Prostate gland (tissue), 2 donors: ENCODE data around the gene MYH6. TPM values are rescaled to one million over a fixed set of nuclear protein-coding genes. Genes with fewer than 3 reads are reported as not detected.
"Not testable (repeated sequence)": the region's sequence is repeated elsewhere in the genome, so short reads cannot be mapped to it uniquely, and the experiment has no call there.

Source experiments
- DNase-seq: peaks from one replicate; pipeline ENCODE4 v3.0.0-alpha.2; 2019; ENCODE audit warnings: low spot score
- H3K27ac ChIP-seq, 2 donors: fragments of 200-600 bp; sonication (generic); 2 replicates each; pipeline ENCODE4 v1.5.1; 2017 to 2019
- H3K27me3 ChIP-seq: fragments of 200-600 bp; sonication (generic); replicated peaks from 2 replicates; pipeline ENCODE4 v1.5.1; 2019; ENCODE audit not compliant: insufficient read depth
- H3K36me3 ChIP-seq, 2 donors: fragments of 200-600 bp; sonication (generic); 1 replicate in 1 of 2; 2 replicates in 1 of 2; pipeline versions ENCODE4 v1.5.1 to v1.8.1; 2017 to 2019
- H3K4me1 ChIP-seq: fragments of 200-600 bp; sonication (generic); replicated peaks from 2 replicates; pipeline ENCODE4 v1.5.1; 2019
- H3K4me3 ChIP-seq, 2 donors: fragments of 200-600 bp; sonication (generic); 2 replicates each; pipeline ENCODE4 v1.5.1; 2017 to 2019
- H3K9me3 ChIP-seq: fragments of 200-600 bp; sonication (generic); 2 replicates; pipeline ENCODE4 v1.5.1; 2017
- CTCF ChIP-seq, 4 experiments: fragments of 200-600 bp in 2 of 4; fragments of 450-650 bp in 2 of 4; sonication (generic) in 2 of 4; IDR thresholded peaks; 1 replicate in 3 of 4; 2 replicates in 1 of 4; pipeline ENCODE4 v1.5.1; 2016 to 2019; ENCODE audit warnings: antibody characterized with exemption in 4 of 4, mild to moderate bottlenecking in 2 of 4, moderate library complexity in 2 of 4
- POLR2A ChIP-seq: fragments of 450-650 bp; IDR thresholded peaks from one replicate; pipeline ENCODE4 v1.6.1; 2016; ENCODE audit warnings: antibody characterized with exemption, mild to moderate bottlenecking
- POLR2AphosphoS5 ChIP-seq: sonication (generic); formaldehyde crosslinking; IDR thresholded peaks from one replicate; pipeline ENCODE4 v1.6.1; 2017; ENCODE audit warnings: antibody characterized with exemption
- WGBS: methylation state at CpG from one replicate; pipeline ENCODE4 v1.1.5; 2018; 5-methylcytosine and 5-hydroxymethylcytosine counted together
- intact Hi-C: fragments of 100-400 bp; cut with DNase I; formaldehyde crosslinking; loops from one replicate; pipeline ENCODE4 v1.14.2; 2022
- total RNA-seq, 2 donors: library from RNA; depleted of rRNA; stranded (reverse); fragments of >200 nt; gene quantifications; one replicate each; pipeline ENCODE4 v1.1.0, GENCODE V29; 2016

MYH6 gene
- total RNA-seq, 2 donors from 2014 or later, result 3.1 TPM; not detected in 1

GRCh38 chr14:23388996-23389395, 19.1 kb downstream of the MYH6 start:
- Histone ChIP-seq H3K27me3 (no peaks in the 10 kb centered on the region), H3K9me3 (no peaks in the 10 kb centered on the region), H3K4me3 (no peak overlapping the region), H3K4me1 (no peaks in the 10 kb centered on the region), H3K27ac (no peak overlapping the region), H3K36me3 (no peaks in the 10 kb centered on the region)
- DNase-seq, result no peak
- TF ChIP-seq POLR2A, result no peak
- 89% methylated on average over 8 of the region's 8 CpGs for WGBS
- intact Hi-C loops, result no loop called here

GRCh38 chr14:23387916-23388882, 19.9 kb downstream of the MYH6 start:
- no peak for DNase-seq
- no peaks in the 10 kb centered on the region for H3K27me3 ChIP-seq
- intact Hi-C loops, result no loop called here
- TF ChIP-seq POLR2A (no peak), POLR2AphosphoS5 (no peak), CTCF (IDR thresholded peaks at IDR 0.05) (no peak)
- H3K9me3 ChIP-seq, result no peaks in the 10 kb centered on the region
- no peaks in the 10 kb centered on the region for H3K4me1 ChIP-seq
- H3K4me3 ChIP-seq, result no peak overlapping the region
- H3K27ac ChIP-seq, result no peak overlapping the region
- H3K36me3 ChIP-seq, result no peaks in the 10 kb centered on the region
- WGBS, result 81% methylated on average over 26 of the region's 26 CpGs

GRCh38 chr14:23386999-23387398, 21.1 kb downstream of the MYH6 start:
- H3K27ac ChIP-seq, result no peak overlapping the region
- H3K36me3 ChIP-seq, result no peaks in the 10 kb centered on the region
- TF ChIP-seq POLR2AphosphoS5 (no peak), POLR2A (no peak)
- H3K27me3 ChIP-seq, result no peaks in the 10 kb centered on the region
- no peak for DNase-seq
- H3K4me3 ChIP-seq, result no peak overlapping the region
- 83% methylated on average over 1 of the region's 1 CpG for WGBS
- H3K9me3 ChIP-seq, result no peaks in the 10 kb centered on the region
- intact Hi-C loops, result no loop called here
- H3K4me1 ChIP-seq, result no peaks in the 10 kb centered on the region

GRCh38 chr14:23386266-23386657, 21.8 kb downstream of the MYH6 start:
- H3K4me1 ChIP-seq, H3K27me3 ChIP-seq, DNase-seq, H3K36me3 ChIP-seq, H3K4me3 ChIP-seq, H3K9me3 ChIP-seq, H3K27ac ChIP-seq, intact Hi-C loops: not testable (repeated sequence)
- 91% methylated on average over 16 of the region's 17 CpGs for WGBS

- TF ChIP-seq POLR2A, result no peak
- no peak for TF ChIP-seq CTCF (IDR thresholded peaks at IDR 0.05)
- no peak for TF ChIP-seq POLR2AphosphoS5
- Histone ChIP-seq H3K27me3 (no peaks in the 10 kb centered on the region), H3K9me3 (no peaks in the 10 kb centered on the region), H3K27ac (no peak overlapping the region), H3K4me1 (no peaks in the 10 kb centered on the region), H3K36me3 (no peaks in the 10 kb centered on the region), H3K4me3 (no peak overlapping the region)
- 84% methylated on average over 18 of the region's 18 CpGs for WGBS
- DNase-seq, result no peak
- intact Hi-C loops, result no loop called here
These were observed 22.3 kb downstream of the MYH6 start for GRCh38 chr14:23385642-23386265.

GRCh38 chr14:23385244-23385641, 22.8 kb downstream of the MYH6 start:
- intact Hi-C loops, result no loop called here
- no peak for TF ChIP-seq CTCF (IDR thresholded peaks at IDR 0.05)
- no peak for TF ChIP-seq POLR2AphosphoS5
- no peak for TF ChIP-seq POLR2A
- WGBS, result 72% methylated on average over 2 of the region's 2 CpGs

More at GRCh38 chr14:23385244-23385641, 22.8 kb downstream of the MYH6 start:
- Histone ChIP-seq H3K36me3 (no peaks in the 10 kb centered on the region), H3K4me1 (no peaks in the 10 kb centered on the region), H3K27me3 (no peaks in the 10 kb centered on the region), H3K4me3 (no peak overlapping the region), H3K9me3 (no peaks in the 10 kb centered on the region), H3K27ac (no peak overlapping the region)
- no peak for DNase-seq
